HEK293 (cell line): ENCODE results near the gene PTGES.

Experiments used
- CTCF ChIA-PET: fragments of 350-600 bp; formaldehyde crosslinking; extraction: SDS; loops from one replicate; lab custom pipeline; 2021; ENCODE audit warnings: antibody characterized with exemption; lab: Yijun Ruan, JAX
- POLR2A ChIA-PET: fragments of 300-600 bp; formaldehyde crosslinking; extraction: SDS; loops from one replicate; lab custom pipeline; 2020; ENCODE audit warnings: antibody characterized with exemption, inconsistent platforms; lab: Yijun Ruan, JAX
- H3K27ac ChIP-seq: fragments of 200-500 bp; sonication (Bioruptor generic); 2 replicates; pipeline ENCODE4 v1.5.1; 2014; ENCODE audit warnings: low read depth, low read length, control low read depth, inconsistent platforms; ENCODE audit errors: extremely low read depth
- H3K36me3 ChIP-seq, 2 experiments: fragments of 200-500 bp in 1 of 2; sonication (Bioruptor generic) in 1 of 2; 1 replicate in 1 of 2; 2 replicates in 1 of 2; pipeline ENCODE4 v1.5.1; 2014 to 2017; ENCODE audit warnings: inconsistent platforms in 2 of 2, low read length in 2 of 2; ENCODE audit not compliant: control insufficient read depth in 2 of 2, insufficient read depth in 1 of 2
- H3K4me1 ChIP-seq: fragments of 200-500 bp; sonication (Bioruptor generic); 2 replicates; pipeline ENCODE4 v1.5.1; 2014; ENCODE audit warnings: mild to moderate bottlenecking, low read length, inconsistent platforms; ENCODE audit not compliant: control insufficient read depth, insufficient read depth
- H3K4me3 ChIP-seq: 2 replicates; pipeline ENCODE4 v1.5.1; 2011; ENCODE audit warnings: low read depth, mild to moderate bottlenecking, control low read depth, low read length, moderate library complexity
- H3K9me3 ChIP-seq: fragments of 200-500 bp; sonication (Bioruptor generic); 2 replicates; pipeline ENCODE4 v1.5.1; 2014; ENCODE audit warnings: low read depth, low read length, inconsistent platforms; ENCODE audit not compliant: control insufficient read depth, insufficient read depth
- EGR2 ChIP-seq: fragments of 450-650 bp; formaldehyde crosslinking; IDR thresholded peaks from 2 replicates; pipeline ENCODE4 v1.5.1; 2016; ENCODE audit warnings: low read depth, missing biosample characterization, missing genetic modification characterization
- HOXC10 ChIP-seq: sonication (generic); formaldehyde crosslinking; IDR thresholded peaks from 2 replicates; pipeline ENCODE4 v1.8.1; 2023; ENCODE audit warnings: mild to moderate bottlenecking, missing genetic modification reagents
- IKZF3 ChIP-seq: fragments of 450-650 bp; IDR thresholded peaks from 2 replicates; pipeline ENCODE4 v1.5.0; 2018; ENCODE audit warnings: missing biosample characterization, mild to moderate bottlenecking, missing genetic modification characterization, moderate library complexity
- KLF10 ChIP-seq: fragments of 450-650 bp; IDR thresholded peaks from 2 replicates; pipeline ENCODE4 v1.5.1; 2018; ENCODE audit warnings: missing biosample characterization, mild to moderate bottlenecking, missing genetic modification characterization
- KLF17 ChIP-seq: fragments of 450-650 bp; formaldehyde crosslinking; IDR thresholded peaks from 2 replicates; pipeline ENCODE4 v1.5.1; 2016; ENCODE audit warnings: missing biosample characterization, missing genetic modification characterization
- MYNN ChIP-seq: fragments of 450-650 bp; formaldehyde crosslinking; IDR thresholded peaks from 2 replicates; pipeline ENCODE4 v1.5.1; 2016; ENCODE audit warnings: missing biosample characterization, missing genetic modification characterization, borderline replicate concordance
- SCRT2 ChIP-seq: fragments of 450-650 bp; formaldehyde crosslinking; IDR thresholded peaks from 2 replicates; pipeline ENCODE4 v1.5.1; 2016; ENCODE audit warnings: missing biosample characterization, missing genetic modification characterization
- ZNF18 ChIP-seq: fragments of 450-650 bp; formaldehyde crosslinking; IDR thresholded peaks from 2 replicates; pipeline ENCODE4 v1.5.1; 2016; ENCODE audit warnings: missing biosample characterization, missing genetic modification characterization
- ZNF202 ChIP-seq: fragments of 450-650 bp; formaldehyde crosslinking; IDR thresholded peaks from 2 replicates; pipeline ENCODE4 v1.5.1; 2016; ENCODE audit warnings: missing biosample characterization, missing genetic modification characterization, borderline replicate concordance
- ZNF26 ChIP-seq: fragments of 450-650 bp; formaldehyde crosslinking; IDR thresholded peaks from 2 replicates; pipeline ENCODE4 v1.5.1; 2016; ENCODE audit warnings: missing biosample characterization, missing genetic modification characterization
- ZNF366 ChIP-seq: fragments of 450-650 bp; formaldehyde crosslinking; conservative IDR thresholded peaks from 2 replicates; pipeline ENCODE4 v1.5.1; 2016; ENCODE audit warnings: missing biosample characterization, missing genetic modification characterization
- ZNF404 ChIP-seq: fragments of 450-650 bp; formaldehyde crosslinking; IDR thresholded peaks from 2 replicates; pipeline ENCODE4 v1.5.1; 2017; ENCODE audit warnings: missing biosample characterization, missing genetic modification characterization
- ZNF514 ChIP-seq: fragments of 450-650 bp; formaldehyde crosslinking; IDR thresholded peaks from 2 replicates; pipeline ENCODE4 v1.5.1; 2016; ENCODE audit warnings: missing biosample characterization, missing genetic modification characterization
- ZNF549 ChIP-seq: fragments of 450-650 bp; IDR thresholded peaks from 2 replicates; pipeline ENCODE4 v1.5.1; 2018; ENCODE audit warnings: missing biosample characterization, missing genetic modification characterization, mild to moderate bottlenecking, inconsistent platforms, moderate library complexity
- ZNF560 ChIP-seq: fragments of 450-650 bp; formaldehyde crosslinking; IDR thresholded peaks from 2 replicates; pipeline ENCODE4 v1.5.1; 2017; ENCODE audit warnings: missing biosample characterization, missing genetic modification characterization, borderline replicate concordance
- ZNF623 ChIP-seq: fragments of 450-650 bp; formaldehyde crosslinking; IDR thresholded peaks from 2 replicates; pipeline ENCODE4 v1.5.1; 2016; ENCODE audit warnings: missing biosample characterization, missing genetic modification characterization
- ZNF624 ChIP-seq: fragments of 450-650 bp; formaldehyde crosslinking; IDR thresholded peaks from 2 replicates; pipeline ENCODE4 v1.5.1; 2017; ENCODE audit warnings: missing biosample characterization, missing genetic modification characterization
- ZNF626 ChIP-seq: fragments of 450-650 bp; sonication (Bioruptor Pico); formaldehyde crosslinking; IDR thresholded peaks from 2 replicates; pipeline ENCODE4 v1.5.1; 2018; ENCODE audit warnings: missing biosample characterization, missing genetic modification characterization, inconsistent platforms
- ZNF677 ChIP-seq: fragments of 450-650 bp; IDR thresholded peaks from 2 replicates; pipeline ENCODE4 v1.5.0; 2018; ENCODE audit warnings: missing biosample characterization, mild to moderate bottlenecking, missing genetic modification characterization, moderate library complexity
- ZNF76 ChIP-seq: fragments of 450-650 bp; formaldehyde crosslinking; IDR thresholded peaks from 2 replicates; pipeline ENCODE4; 2016; ENCODE audit warnings: low read depth, missing biosample characterization, missing genetic modification characterization, borderline replicate concordance
- ZNF791 ChIP-seq: fragments of 450-650 bp; formaldehyde crosslinking; IDR thresholded peaks from 2 replicates; pipeline ENCODE4 v1.5.1; 2016; ENCODE audit warnings: missing biosample characterization, missing genetic modification characterization
- ZSCAN5A ChIP-seq: fragments of 450-650 bp; formaldehyde crosslinking; IDR thresholded peaks from 2 replicates; pipeline ENCODE4 v1.5.1; 2016; ENCODE audit warnings: missing biosample characterization, missing genetic modification characterization

Gene PTGES

GRCh38 chr9:129732100-129732499 is 20.7 kb downstream of the PTGES start:
- Histone ChIP-seq H3K4me1 (no peaks in the 10 kb centered on the region), H3K9me3 (no peaks in the 10 kb centered on the region), H3K36me3 (no peaks in the 10 kb centered on the region), H3K4me3 (no peak overlapping the region)
- POLR2A ChIA-PET: no interaction called here
- TF ChIP-seq KLF10 (tag by site-specific recombination) (no peak), ZNF791 (tag by site-specific recombination) (no peak), ZNF514 (no peak), ZNF18 (tag by site-specific recombination) (no peak), SCRT2 (tag by site-specific recombination) (no peak), ZSCAN5A (tag by site-specific recombination) (no peak), ZNF623 (tag by site-specific recombination) (no peak), ZNF26 (no peak), HOXC10 (no peak), MYNN (no peak), KLF17 (tag by site-specific recombination) (no peak), ZNF624 (tag by site-specific recombination) (no peak), ZNF677 (tag by site-specific recombination) (no peak), ZNF404 (tag by site-specific recombination) (no peak), ZNF549 (no peak), ZNF202 (tag by site-specific recombination) (no peak), ZNF76 (no peak), IKZF3 (no peak), ZNF626 (tag by site-specific recombination) (no peak)
- TF ChIP-seq, all 188 proteins: peak for 0
- CTCF ChIA-PET: interaction anchor here (0.6 to 9.2 kb wide), 2 partner anchors 46 to 54 kb away, joined by 3 to 253 read pairs; no protein-coding TSS in a partner anchor
- H3K27ac ChIP-seq: no peak overlapping the region

- H3K27ac ChIP-seq: no peak overlapping the region
- H3K4me1 ChIP-seq: no peaks in the 10 kb centered on the region
- CTCF ChIA-PET: interaction anchor here (0.6 to 9.2 kb wide), 3 partner anchors 45 to 54 kb away, joined by 3 to 253 read pairs (median 4); no protein-coding TSS in a partner anchor
- H3K36me3 ChIP-seq: no peaks in the 10 kb centered on the region
- no peak overlapping the region for H3K4me3 ChIP-seq
- H3K9me3 ChIP-seq: no peaks in the 10 kb centered on the region
- TF ChIP-seq ZNF366 (tag by site-specific recombination) (peak; percentile 74), EGR2 (tag by site-specific recombination) (no peak), ZNF560 (no peak)
- POLR2A ChIA-PET: no interaction called here
These were observed 21.3 kb downstream of the PTGES start for GRCh38 chr9:129731477-129732085.
